ENCODE measurements around the gene ZMYND11.

Gene ZMYND11

GRCh38 chr10:283916-284356 is 148.7 kb downstream of the ZMYND11 start:
- peaks cover 2% of the 10 kb centered on the region; the same call in 1 of the 2 replicates for H3K36me3 ChIP-seq (ENCODE audit: control insufficient read depth, insufficient read depth, low read length)
- no peaks in the 10 kb centered on the region for H3K9me3 ChIP-seq (ENCODE audit: control insufficient read depth, insufficient read depth, low read depth, low read length)
- H3K27ac ChIP-seq (ENCODE audit: low read depth, low read length) = no peak overlapping the region
- no peaks in the 10 kb centered on the region for H3K27me3 ChIP-seq (ENCODE audit: control insufficient read depth, insufficient read depth, low read length)
- H3K4me1 ChIP-seq (ENCODE audit: control insufficient read depth, insufficient read depth, low read length) = no peaks in the 10 kb centered on the region
- H3K9ac ChIP-seq (ENCODE audit: low read length) = no peak overlapping the region
- no peak overlapping the region for H3K4me3 ChIP-seq (ENCODE audit: low read depth, low read length)

GRCh38 chr10:285216-285615 is 150.0 kb downstream of the ZMYND11 start:
- H3K36me3 ChIP-seq (ENCODE audit: control insufficient read depth, insufficient read depth, low read length) = peaks cover 2% of the 10 kb centered on the region; the same call in 1 of the 2 replicates
- no peak overlapping the region for H3K4me3 ChIP-seq (ENCODE audit: low read depth, low read length)
- no peak overlapping the region for H3K27ac ChIP-seq (ENCODE audit: low read depth, low read length)

GRCh38 chr10:287026-287709 is 151.9 kb downstream of the ZMYND11 start:
- H3K36me3 ChIP-seq (ENCODE audit: control insufficient read depth, insufficient read depth, low read length) = no peaks in the 10 kb centered on the region
- H3K27me3 ChIP-seq (ENCODE audit: control insufficient read depth, insufficient read depth, low read length) = no peaks in the 10 kb centered on the region
- no peak overlapping the region for H3K4me3 ChIP-seq (ENCODE audit: low read depth, low read length)
- no peak overlapping the region for H3K27ac ChIP-seq (ENCODE audit: low read depth, low read length)
- H3K9ac ChIP-seq (ENCODE audit: low read length) = no peak overlapping the region
- H3K9me3 ChIP-seq (ENCODE audit: control insufficient read depth, insufficient read depth, low read depth, low read length) = no peaks in the 10 kb centered on the region
- H3K4me1 ChIP-seq (ENCODE audit: control insufficient read depth, insufficient read depth, low read length) = no peaks in the 10 kb centered on the region

More at GRCh38 chr10:285216-285615, 150.0 kb downstream of the ZMYND11 start:
- Histone ChIP-seq H3K27me3 (ENCODE audit: control insufficient read depth, insufficient read depth, low read length) (no peaks in the 10 kb centered on the region), H3K4me1 (ENCODE audit: control insufficient read depth, insufficient read depth, low read length) (no peaks in the 10 kb centered on the region), H3K9ac (ENCODE audit: low read length) (no peak overlapping the region), H3K9me3 (ENCODE audit: control insufficient read depth, insufficient read depth, low read depth, low read length) (no peaks in the 10 kb centered on the region)

- Histone ChIP-seq H3K9me3 (ENCODE audit: control insufficient read depth, insufficient read depth, low read depth, low read length) (no peaks in the 10 kb centered on the region), H3K4me1 (ENCODE audit: control insufficient read depth, insufficient read depth, low read length) (no peaks in the 10 kb centered on the region), H3K27ac (ENCODE audit: low read depth, low read length) (no peak overlapping the region), H3K36me3 (ENCODE audit: control insufficient read depth, insufficient read depth, low read length) (no peaks in the 10 kb centered on the region), H3K4me3 (ENCODE audit: low read depth, low read length) (no peak overlapping the region), H3K9ac (ENCODE audit: low read length) (no peak overlapping the region), H3K27me3 (ENCODE audit: control insufficient read depth, insufficient read depth, low read length) (no peaks in the 10 kb centered on the region)
Observed at GRCh38 chr10:287814-288213, 152.6 kb downstream of the ZMYND11 start.

GRCh38 chr10:288316-289200 is 153.3 kb downstream of the ZMYND11 start:
- Histone ChIP-seq H3K9ac (ENCODE audit: low read length) (no peak overlapping the region), H3K36me3 (ENCODE audit: control insufficient read depth, insufficient read depth, low read length) (no peaks in the 10 kb centered on the region), H3K27me3 (ENCODE audit: control insufficient read depth, insufficient read depth, low read length) (no peaks in the 10 kb centered on the region), H3K27ac (ENCODE audit: low read depth, low read length) (no peak overlapping the region), H3K4me1 (ENCODE audit: control insufficient read depth, insufficient read depth, low read length) (no peaks in the 10 kb centered on the region), H3K9me3 (ENCODE audit: control insufficient read depth, insufficient read depth, low read depth, low read length) (no peaks in the 10 kb centered on the region), H3K4me3 (ENCODE audit: low read depth, low read length) (no peak overlapping the region)

- H3K4me3 ChIP-seq (ENCODE audit: low read depth, low read length) = no peak overlapping the region
- H3K4me1 ChIP-seq (ENCODE audit: control insufficient read depth, insufficient read depth, low read length) = no peaks in the 10 kb centered on the region
- no peak overlapping the region for H3K27ac ChIP-seq (ENCODE audit: low read depth, low read length)
- H3K9me3 ChIP-seq (ENCODE audit: control insufficient read depth, insufficient read depth, low read depth, low read length) = no peaks in the 10 kb centered on the region
- H3K9ac ChIP-seq (ENCODE audit: low read length) = no peak overlapping the region
- no peaks in the 10 kb centered on the region for H3K27me3 ChIP-seq (ENCODE audit: control insufficient read depth, insufficient read depth, low read length)
- H3K36me3 ChIP-seq (ENCODE audit: control insufficient read depth, insufficient read depth, low read length) = no peaks in the 10 kb centered on the region
Observed at GRCh38 chr10:289581-289980, 154.3 kb downstream of the ZMYND11 start.

- H3K9ac ChIP-seq (ENCODE audit: low read length) = no peak overlapping the region
- H3K4me3 ChIP-seq (ENCODE audit: low read depth, low read length) = no peak overlapping the region
- no peaks in the 10 kb centered on the region for H3K36me3 ChIP-seq (ENCODE audit: control insufficient read depth, insufficient read depth, low read length)
- no peak overlapping the region for H3K27ac ChIP-seq (ENCODE audit: low read depth, low read length)
- H3K4me1 ChIP-seq (ENCODE audit: control insufficient read depth, insufficient read depth, low read length) = no peaks in the 10 kb centered on the region
- H3K27me3 ChIP-seq (ENCODE audit: control insufficient read depth, insufficient read depth, low read length) = no peaks in the 10 kb centered on the region
- H3K9me3 ChIP-seq (ENCODE audit: control insufficient read depth, insufficient read depth, low read depth, low read length) = no peaks in the 10 kb centered on the region
Observed at GRCh38 chr10:290026-290725, 154.9 kb downstream of the ZMYND11 start.

GRCh38 chr10:293636-294035 is 158.4 kb downstream of the ZMYND11 start:
- H3K4me1 ChIP-seq (ENCODE audit: control insufficient read depth, insufficient read depth, low read length) = no peaks in the 10 kb centered on the region
- H3K27ac ChIP-seq (ENCODE audit: low read depth, low read length) = no peak overlapping the region
- H3K9ac ChIP-seq (ENCODE audit: low read length) = no peak overlapping the region
- no peaks in the 10 kb centered on the region for H3K9me3 ChIP-seq (ENCODE audit: control insufficient read depth, insufficient read depth, low read depth, low read length)
- H3K4me3 ChIP-seq (ENCODE audit: low read depth, low read length) = no peak overlapping the region
- no peaks in the 10 kb centered on the region for H3K36me3 ChIP-seq (ENCODE audit: control insufficient read depth, insufficient read depth, low read length)
- no peaks in the 10 kb centered on the region for H3K27me3 ChIP-seq (ENCODE audit: control insufficient read depth, insufficient read depth, low read length)

- Histone ChIP-seq H3K27ac (ENCODE audit: low read depth, low read length) (no peak overlapping the region), H3K36me3 (ENCODE audit: control insufficient read depth, insufficient read depth, low read length) (no peaks in the 10 kb centered on the region), H3K4me1 (ENCODE audit: control insufficient read depth, insufficient read depth, low read length) (no peaks in the 10 kb centered on the region), H3K9ac (ENCODE audit: low read length) (no peak overlapping the region), H3K4me3 (ENCODE audit: low read depth, low read length) (no peak overlapping the region), H3K9me3 (ENCODE audit: control insufficient read depth, insufficient read depth, low read depth, low read length) (no peaks in the 10 kb centered on the region), H3K27me3 (ENCODE audit: control insufficient read depth, insufficient read depth, low read length) (no peaks in the 10 kb centered on the region)
Observed at GRCh38 chr10:297567-297966, 162.3 kb downstream of the ZMYND11 start.

- Histone ChIP-seq H3K27ac (ENCODE audit: low read depth, low read length) (no peak overlapping the region), H3K4me3 (ENCODE audit: low read depth, low read length) (no peak overlapping the region), H3K27me3 (ENCODE audit: control insufficient read depth, insufficient read depth, low read length) (no peaks in the 10 kb centered on the region), H3K9me3 (ENCODE audit: control insufficient read depth, insufficient read depth, low read depth, low read length) (no peaks in the 10 kb centered on the region), H3K4me1 (ENCODE audit: control insufficient read depth, insufficient read depth, low read length) (no peaks in the 10 kb centered on the region), H3K36me3 (ENCODE audit: control insufficient read depth, insufficient read depth, low read length) (no peaks in the 10 kb centered on the region), H3K9ac (ENCODE audit: low read length) (no peak overlapping the region)
Observed at GRCh38 chr10:298033-298432, 162.8 kb downstream of the ZMYND11 start.

GRCh38 chr10:299512-299911 is 164.3 kb downstream of the ZMYND11 start:
- H3K4me3 ChIP-seq (ENCODE audit: low read depth, low read length) = no peak overlapping the region
- no peak overlapping the region for H3K27ac ChIP-seq (ENCODE audit: low read depth, low read length)
- no peaks in the 10 kb centered on the region for H3K9me3 ChIP-seq (ENCODE audit: control insufficient read depth, insufficient read depth, low read depth, low read length)
- H3K9ac ChIP-seq (ENCODE audit: low read length) = no peak overlapping the region
- no peaks in the 10 kb centered on the region for H3K4me1 ChIP-seq (ENCODE audit: control insufficient read depth, insufficient read depth, low read length)
- no peaks in the 10 kb centered on the region for H3K36me3 ChIP-seq (ENCODE audit: control insufficient read depth, insufficient read depth, low read length)
- no peaks in the 10 kb centered on the region for H3K27me3 ChIP-seq (ENCODE audit: control insufficient read depth, insufficient read depth, low read length)

Measured in HUES6 (cell line).